HepG2 (cell line): ENCODE measurements around the gene GSAP. TPM values are rescaled to one million over a fixed set of nuclear protein-coding genes. Genes with fewer than 3 reads are reported as not detected.

Source experiments
- ATAC-seq: fragments of 200-7000 bp; cut with Tn5 transposase; 3 replicates; pipeline ENCODE4 v1.9.1; 2020; ENCODE audit warnings: mild to moderate bottlenecking, moderate library complexity
- BruUV-seq: library from RNA; stranded (reverse); fragments of 400-500 nt; replicated peaks from 2 replicates; lab custom pipeline; 2021; lab: Mats Ljungman, UMichigan
- CTCF ChIA-PET: fragments of 300-600 bp; formaldehyde crosslinking; extraction: SDS; loops from one replicate; lab custom pipeline; 2021; ENCODE audit warnings: low total read pairs, inconsistent platforms, low intra/inter-chr PET ratio; lab: Yijun Ruan, JAX
- POLR2A ChIA-PET: fragments of 350-600 bp; sonication (Branson Sonifier 250); formaldehyde crosslinking; loops from one replicate; lab custom pipeline; 2020; ENCODE audit warnings: antibody characterized with exemption, inconsistent platforms; lab: Yijun Ruan, JAX
- DNase-seq: peaks from one replicate; pipeline ENCODE4 v3.0.0-alpha.2; 2015; ENCODE audit warnings: low spot score
- FAIRE-seq: peaks from 3 replicates; lab custom pipeline; 2011; peaks lifted over from hg19 to GRCh38; lab: Jason Lieb, UNC
- H2AFZ ChIP-seq: one replicate; pipeline ENCODE4 v1.6.1; 2011; ENCODE audit warnings: low read length, inconsistent platforms
- H3K27ac ChIP-seq: fragments of 300-600 bp; 3 replicates; pipeline ENCODE4 v1.8.0; 2011; ENCODE audit warnings: mixed run types, mild to moderate bottlenecking, mixed read lengths, low read length, inconsistent platforms; ENCODE audit not compliant: insufficient read depth; ENCODE audit errors: extremely low read length
- H3K27me3 ChIP-seq, 2 experiments: fragments of 200-600 bp in 1 of 2; 2 replicates in 1 of 2; 3 replicates in 1 of 2; pipeline versions ENCODE4 v1.6.0 to v1.8.0; 2011; ENCODE audit warnings: low read length in 2 of 2, mild to moderate bottlenecking in 2 of 2, moderate library complexity in 2 of 2, inconsistent platforms in 1 of 2; ENCODE audit not compliant: insufficient read depth in 2 of 2, control insufficient read depth in 1 of 2
- H3K36me3 ChIP-seq, 2 experiments: fragments of 200-600 bp in 1 of 2; replicated peaks in 1 of 2; 2 replicates in 1 of 2; 3 replicates in 1 of 2; pipeline versions ENCODE4 v1.5.1 to v1.8.0; 2011; ENCODE audit warnings: low read length in 2 of 2, inconsistent platforms in 1 of 2; ENCODE audit not compliant: insufficient read depth in 2 of 2, control insufficient read depth in 1 of 2
- H3K4me1 ChIP-seq: 2 replicates; pipeline ENCODE4 v1.5.1; 2012; ENCODE audit warnings: low read length, inconsistent platforms; ENCODE audit not compliant: insufficient read depth
- H3K4me2 ChIP-seq: 2 replicates; pipeline ENCODE4 v1.6.0; 2011; ENCODE audit warnings: low read depth, low read length, inconsistent platforms
- H3K4me3 ChIP-seq, 3 experiments: fragments of 200-600 bp in 1 of 3; sonication (generic), shearing (Covaris generic) in 1 of 3; replicated peaks in 1 of 3; 2 replicates each; pipeline ENCODE4 v1.5.1; 2011 to 2016; ENCODE audit warnings: low read length in 3 of 3, inconsistent platforms in 2 of 3, low read depth in 2 of 3, mild to moderate bottlenecking in 2 of 3, control low read depth in 1 of 3, mixed read lengths in 1 of 3; ENCODE audit not compliant: insufficient read depth in 1 of 3
- H3K79me2 ChIP-seq: one replicate; pipeline ENCODE4 v1.6.1; 2011; ENCODE audit warnings: low read length, inconsistent platforms; ENCODE audit not compliant: insufficient read depth
- H3K9ac ChIP-seq: 2 replicates; pipeline ENCODE4 v1.6.0; 2011; ENCODE audit warnings: mild to moderate bottlenecking, low read depth, low read length, inconsistent platforms; ENCODE audit not compliant: insufficient read depth
- H3K9me3 ChIP-seq: 2 replicates; pipeline ENCODE4 v1.5.1; 2012; ENCODE audit warnings: mild to moderate bottlenecking, low read length
- H4K20me1 ChIP-seq: 2 replicates; pipeline ENCODE4 v1.6.0; 2011; ENCODE audit warnings: inconsistent platforms, mild to moderate bottlenecking, low read length, moderate library complexity; ENCODE audit not compliant: insufficient read depth
- HMG20A ChIP-seq: IDR thresholded peaks from 2 replicates; pipeline ENCODE4 v1.6.1; 2016; ENCODE audit warnings: borderline replicate concordance
- MXD1 ChIP-seq: sonication (generic); formaldehyde crosslinking; IDR thresholded peaks from 2 replicates; pipeline ENCODE4 v1.4.0; 2020; ENCODE audit warnings: mild to moderate bottlenecking, missing genetic modification reagents
- ZNF430 ChIP-seq: sonication (generic); formaldehyde crosslinking; IDR thresholded peaks from 2 replicates; pipeline ENCODE4 v1.9.0; 2021; ENCODE audit warnings: mild to moderate bottlenecking, missing genetic modification reagents
- ZNF615 ChIP-seq: sonication (generic); formaldehyde crosslinking; IDR thresholded peaks from 2 replicates; pipeline ENCODE4 v1.5.0; 2020; ENCODE audit warnings: mild to moderate bottlenecking, missing genetic modification reagents, borderline replicate concordance
- WGBS: methylation state at CpG from one replicate; pipeline ENCODE4 v1.1.6; 2017; ENCODE audit warnings: low lambda C conversion rate; 5-methylcytosine and 5-hydroxymethylcytosine counted together
- in situ Hi-C: cut with HindIII; loops from 2 replicates; pipeline ENCODE4 v1.10.0; 2017; ENCODE audit warnings: low pct_unique_long_range_greater_than_20kb; ENCODE audit not compliant: extremely low pct_ligation_motif_present
- intact Hi-C: fragments of 100-400 bp; cut with micrococcal nuclease; formaldehyde crosslinking; loops from one replicate; pipeline ENCODE4 v1.10.0; 2022; ENCODE audit not compliant: unreplicated experiment
- polyA plus RNA-seq, 8 experiments: library from polyadenylated mRNA; depleted of rRNA in 3 of 8; stranded (reverse) in 7 of 8; unstranded in 1 of 8; fragments of >200 nt; fragmentation: Illumina TruSeq in 4 of 8; extraction: Trizol in 4 of 8; gene quantifications; 2 replicates each; pipeline versions ENCODE4 v1.2.1 to v1.2.3, GENCODE V29; 2011 to 2016; ENCODE audit warnings: low read depth in 4 of 8, missing spikeins in 1 of 8, mixed read lengths in 1 of 8; ENCODE audit not compliant: insufficient read depth in 1 of 8
- total RNA-seq, 5 experiments: library from RNA; depleted of rRNA; stranded (reverse); fragments of >200 nt; fragmentation: Illumina TruSeq; extraction: Trizol; gene quantifications; 2 replicates each; pipeline ENCODE4 v1.2.3, GENCODE V29; 2016; ENCODE audit warnings: low read depth in 1 of 5
- TF ChIP-seq, protein P1 (sequence below): fragments of 450-650 bp; IDR thresholded peaks from 2 replicates; pipeline ENCODE4 v1.6.1; 2016

Gene GSAP
- total and polyA plus RNA-seq, 2 of the 13 experiments (the other 11 are each of a cell fraction or from before 2014, with no cell fraction given) = 34.6 to 40.6 TPM

- TF ChIP-seq HMG20A (CRISPR knock-in tag) (no peak), ZNF615 (CRISPR knock-in tag) (no peak), MXD1 (CRISPR knock-in tag) (no peak)
Observed at GRCh38 chr7:77328669-77329068, 87.5 kb downstream of the GSAP start (continued).

DNA sequence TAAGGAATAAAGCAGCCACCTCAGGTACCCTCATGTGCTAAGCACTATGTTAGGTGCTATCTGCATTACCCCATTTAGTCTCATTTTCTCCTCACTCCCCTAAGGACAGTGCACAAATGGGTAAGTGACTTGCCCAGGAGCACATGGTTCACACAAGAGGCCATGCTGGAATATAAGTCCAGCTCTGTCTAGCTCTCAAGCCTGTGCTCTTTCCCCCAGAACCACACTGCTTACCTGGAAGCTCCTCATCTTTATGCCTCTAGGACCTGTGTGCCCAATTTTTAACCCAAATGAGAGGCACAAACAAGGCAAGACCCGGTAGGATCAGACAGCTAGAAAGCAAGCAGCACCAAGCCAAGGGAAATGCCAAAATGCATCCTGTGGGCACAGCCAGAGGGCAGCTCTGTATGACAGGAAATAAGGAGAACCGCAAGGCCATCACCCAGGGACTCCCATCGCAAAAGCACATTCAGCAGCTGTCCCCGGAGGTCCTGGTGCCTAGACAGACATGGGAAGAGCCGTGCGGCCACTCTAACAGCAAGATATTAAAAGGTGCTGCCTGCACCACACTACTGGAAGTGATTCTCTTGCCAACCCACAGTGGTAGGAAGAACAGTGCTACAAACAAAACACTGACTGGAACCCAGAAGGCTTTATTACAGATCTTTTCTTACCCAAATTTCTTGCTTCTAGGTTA lies 88.1 kb downstream of the GSAP start:
- in situ Hi-C loops = no loop called here
- intact Hi-C loops = no loop called here

More for the DNA sequence above, 88.1 kb downstream of the GSAP start:
- no peak for DNase-seq
- H3K4me3 ChIP-seq = no peak overlapping the region
- no peak overlapping the region for H3K4me2 ChIP-seq
- H3K9ac ChIP-seq = no peak overlapping the region
- H2AFZ ChIP-seq = no peak overlapping the region
- no peak for FAIRE-seq
- H4K20me1 ChIP-seq = no peaks in the 10 kb centered on the region
- no peaks in the 10 kb centered on the region for H3K9me3 ChIP-seq
- POLR2A ChIA-PET = no interaction called here
- 94% methylated on average over 6 of the region's 6 CpGs for WGBS
- peaks cover 17% of the 10 kb centered on the region for H3K4me1 ChIP-seq
- TF ChIP-seq ZNF430 (CRISPR knock-in tag) = no peak
- TF ChIP-seq, protein P1, sequence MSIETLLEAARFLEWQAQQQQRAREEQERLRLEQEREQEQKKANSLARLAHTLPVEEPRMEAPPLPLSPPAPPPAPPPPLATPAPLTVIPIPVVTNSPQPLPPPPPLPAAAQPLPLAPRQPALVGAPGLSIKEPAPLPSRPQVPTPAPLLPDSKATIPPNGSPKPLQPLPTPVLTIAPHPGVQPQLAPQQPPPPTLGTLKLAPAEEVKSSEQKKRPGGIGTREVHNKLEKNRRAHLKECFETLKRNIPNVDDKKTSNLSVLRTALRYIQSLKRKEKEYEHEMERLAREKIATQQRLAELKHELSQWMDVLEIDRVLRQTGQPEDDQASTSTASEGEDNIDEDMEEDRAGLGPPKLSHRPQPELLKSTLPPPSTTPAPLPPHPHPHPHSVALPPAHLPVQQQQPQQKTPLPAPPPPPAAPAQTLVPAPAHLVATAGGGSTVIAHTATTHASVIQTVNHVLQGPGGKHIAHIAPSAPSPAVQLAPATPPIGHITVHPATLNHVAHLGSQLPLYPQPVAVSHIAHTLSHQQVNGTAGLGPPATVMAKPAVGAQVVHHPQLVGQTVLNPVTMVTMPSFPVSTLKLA = peak; percentile 91
- TF ChIP-seq, all 625 proteins: peak for 1
- Histone ChIP-seq H3K79me2 (no peaks in the 10 kb centered on the region), H3K36me3 (peaks cover 6 to 21% of the 10 kb centered on the region in 2 experiments), H3K27ac (no peak overlapping the region), H3K27me3 (no peaks in the 10 kb centered on the region)
- no TSS peak for BruUV-seq
- no peak for ATAC-seq
- CTCF ChIA-PET = no interaction called here
